Myocyte (in vitro differentiated cells): ENCODE measurements around the gene ZBTB7C. TPM values are rescaled to one million over a fixed set of nuclear protein-coding genes. Genes with fewer than 3 reads are reported as not detected.

Experiments
- DNase-seq: peaks from one replicate; pipeline ENCODE4 v3.0.0-alpha.2; 2012; ENCODE audit warnings: low read depth
- total RNA-seq: library from RNA; depleted of rRNA; stranded (reverse); fragments of >200 nt; gene quantifications from 2 replicates; pipeline ENCODE4 v1.2.3, GENCODE V29; 2014

The ZBTB7C gene
- total RNA-seq, 1 donor from 2014 or later = 16.4 TPM

- DNase-seq = no peak
These were observed 211.4 kb downstream of the ZBTB7C start for GRCh38 chr18:48197819-48198218.

- no peak for DNase-seq
These were observed 213.4 kb downstream of the ZBTB7C start for GRCh38 chr18:48195787-48196186.

- peak; percentile 73 for DNase-seq
These were observed 214.5 kb downstream of the ZBTB7C start for GRCh38 chr18:48194591-48195181.

GRCh38 chr18:48193521-48194492, 215.4 kb downstream of the ZBTB7C start:
- DNase-seq = peak; percentile 75

GRCh38 chr18:48192542-48192941, 216.6 kb downstream of the ZBTB7C start:
- no peak for DNase-seq

- DNase-seq = peak; percentile 86
These were observed 217.7 kb downstream of the ZBTB7C start for GRCh38 chr18:48191494-48191893.

GRCh38 chr18:48190994-48191393, 218.2 kb downstream of the ZBTB7C start:
- no peak for DNase-seq

GRCh38 chr18:48188609-48189008, 220.6 kb downstream of the ZBTB7C start:
- no peak for DNase-seq

- no peak for DNase-seq
These were observed 222.3 kb downstream of the ZBTB7C start for GRCh38 chr18:48186861-48187260.

GRCh38 chr18:48186131-48186766, 222.9 kb downstream of the ZBTB7C start:
- no peak for DNase-seq

GRCh38 chr18:48184118-48184517, 225.1 kb downstream of the ZBTB7C start:
- no peak for DNase-seq

- DNase-seq = no peak
These were observed 225.6 kb downstream of the ZBTB7C start for GRCh38 chr18:48183613-48184012.

- no peak for DNase-seq
These were observed 226.4 kb downstream of the ZBTB7C start for GRCh38 chr18:48182779-48183178.

GRCh38 chr18:48181857-48182256, 227.3 kb downstream of the ZBTB7C start:
- DNase-seq = no peak

- DNase-seq = no peak
These were observed 227.9 kb downstream of the ZBTB7C start for GRCh38 chr18:48181087-48181823.

- DNase-seq = no peak
These were observed 229.5 kb downstream of the ZBTB7C start for GRCh38 chr18:48179666-48180065.

- DNase-seq = no peak
These were observed 230.2 kb downstream of the ZBTB7C start for GRCh38 chr18:48179001-48179400.

- no peak for DNase-seq
These were observed 232.3 kb downstream of the ZBTB7C start for GRCh38 chr18:48176909-48177308.

- DNase-seq = no peak
These were observed 235.6 kb downstream of the ZBTB7C start for GRCh38 chr18:48173557-48173956.

GRCh38 chr18:48172226-48173006, 236.8 kb downstream of the ZBTB7C start:
- no peak for DNase-seq
